GM12878 (cell line): ENCODE measurements around the gene CTSE. TPM values are rescaled to one million over a fixed set of nuclear protein-coding genes. Genes with fewer than 3 reads are reported as not detected.

Experiments used
- ATAC-seq: fragments of 200-7000 bp; cut with Tn5 transposase; 3 replicates; pipeline ENCODE4 v1.9.1; 2020; ENCODE audit warnings: mild to moderate bottlenecking, moderate library complexity
- BruUV-seq: library from RNA; stranded (reverse); fragments of 400-500 nt; replicated peaks from 2 replicates; lab custom pipeline; 2021; lab: Mats Ljungman, UMichigan
- CTCF ChIA-PET: fragments of 300-600 bp; sonication (Branson Sonifier 250); formaldehyde crosslinking; extraction: SDS; loops from one replicate; lab custom pipeline; 2021; ENCODE audit warnings: inconsistent platforms; lab: Yijun Ruan, JAX
- POLR2A ChIA-PET: fragments of 350-600 bp; formaldehyde crosslinking; extraction: SDS; loops from one replicate; lab custom pipeline; 2021; ENCODE audit warnings: inconsistent platforms; lab: Charles Lee
- RAD21 ChIA-PET: fragments of 300-600 bp; sonication (Branson Sonifier 250); formaldehyde crosslinking; loops from one replicate; lab custom pipeline; 2023; ENCODE audit warnings: antibody characterized with exemption; ENCODE audit not compliant: unreplicated experiment; lab: Charles Lee
- SMC1A ChIA-PET: fragments of 300-600 bp; sonication (Branson Sonifier 250); formaldehyde crosslinking; loops from one replicate; lab custom pipeline; 2023; ENCODE audit not compliant: unreplicated experiment, uncharacterized antibody; lab: Charles Lee
- DNase-seq: peaks from one replicate; pipeline ENCODE4 v3.0.0-alpha.2; 2011; ENCODE audit warnings: low read depth, low spot score
- FAIRE-seq: peaks from 3 replicates; lab custom pipeline; 2011; peaks lifted over from hg19 to GRCh38; lab: Jason Lieb, UNC
- H2AFZ ChIP-seq: 2 replicates; pipeline ENCODE4 v1.6.0; 2011; ENCODE audit warnings: low read depth, low read length, control low read depth; ENCODE audit not compliant: control insufficient read depth
- H3K27ac ChIP-seq: 2 replicates; pipeline ENCODE4 v1.5.1; 2011; ENCODE audit warnings: control low read depth; ENCODE audit not compliant: control insufficient read depth, insufficient read depth
- H3K27me3 ChIP-seq, 2 experiments: replicated peaks in 1 of 2; 2 replicates each; pipeline versions ENCODE4 v1.6.0 to v1.6.1; 2011; ENCODE audit warnings: low read length in 1 of 2; ENCODE audit not compliant: control insufficient read depth in 2 of 2, insufficient read depth in 2 of 2
- H3K36me3 ChIP-seq, 2 experiments: 2 replicates each; pipeline ENCODE4 v1.5.1; 2011; ENCODE audit warnings: low read length in 1 of 2; ENCODE audit not compliant: control insufficient read depth in 2 of 2, insufficient read depth in 2 of 2
- H3K4me1 ChIP-seq: 2 replicates; pipeline ENCODE4 v1.6.1; 2011; ENCODE audit warnings: mild to moderate bottlenecking, low read length, moderate library complexity, mixed read lengths; ENCODE audit not compliant: control insufficient read depth, insufficient read depth
- H3K4me2 ChIP-seq: 2 replicates; pipeline ENCODE4 v1.6.0; 2011; ENCODE audit warnings: control low read depth; ENCODE audit not compliant: control insufficient read depth, insufficient read depth
- H3K4me3 ChIP-seq: fragments of 200-600 bp; sonication (generic); 2 replicates; pipeline ENCODE4 v1.5.1; 2016
- H3K79me2 ChIP-seq: 2 replicates; pipeline ENCODE4 v1.6.0; 2011; ENCODE audit warnings: low read length; ENCODE audit not compliant: control insufficient read depth, insufficient read depth
- H3K9ac ChIP-seq: 2 replicates; pipeline ENCODE4 v1.8.0; 2011; ENCODE audit warnings: low read length, control low read depth, mixed read lengths; ENCODE audit not compliant: control insufficient read depth, insufficient read depth
- H3K9me3 ChIP-seq: replicated peaks from 3 replicates; pipeline ENCODE4 v1.5.1; 2011; ENCODE audit warnings: mild to moderate bottlenecking, low read length; ENCODE audit not compliant: control insufficient read depth, insufficient read depth
- H4K20me1 ChIP-seq: 2 replicates; pipeline ENCODE4 v1.6.0; 2011; ENCODE audit not compliant: control insufficient read depth, insufficient read depth
- CEBPZ ChIP-seq: fragments of 150-350 bp; IDR thresholded peaks from 2 replicates; pipeline ENCODE4 v1.6.1; 2016; ENCODE audit warnings: low read depth, low read length
- CHD1 ChIP-seq: IDR thresholded peaks from 2 replicates; pipeline ENCODE4 v1.6.1; 2012; ENCODE audit warnings: low read depth, low read length, improper control_type of control experiment
- GATAD2B ChIP-seq: fragments of 450-650 bp; conservative IDR thresholded peaks from 2 replicates; pipeline ENCODE4 v1.6.1; 2017; ENCODE audit warnings: low read depth, mild to moderate bottlenecking, moderate library complexity
- IRF4 ChIP-seq: IDR thresholded peaks from 2 replicates; pipeline ENCODE4 v1.6.1; 2011; ENCODE audit warnings: low read depth, low read length
- NBN ChIP-seq: fragments of 450-650 bp; IDR thresholded peaks from 2 replicates; pipeline ENCODE4 v1.6.1; 2016
- NR2C1 ChIP-seq: fragments of 450-650 bp; IDR thresholded peaks from 2 replicates; pipeline ENCODE4 v1.6.1; 2017; ENCODE audit warnings: antibody characterized with exemption, mild to moderate bottlenecking, moderate library complexity
- SMAD1 ChIP-seq: fragments of 450-650 bp; IDR thresholded peaks from 2 replicates; pipeline ENCODE4 v1.6.1; 2018; ENCODE audit warnings: mild to moderate bottlenecking, low read depth; ENCODE audit not compliant: partially characterized antibody
- SREBF2 ChIP-seq: IDR thresholded peaks from 2 replicates; pipeline ENCODE4 v1.6.1; 2012; ENCODE audit warnings: mild to moderate bottlenecking, low read length
- ZNF384 ChIP-seq: IDR thresholded peaks from 2 replicates; pipeline ENCODE4 v1.6.1; 2012; ENCODE audit warnings: low read depth, mild to moderate bottlenecking, low read length, improper control_type of control experiment, borderline replicate concordance
- WGBS: methylation state at CpG from one replicate; pipeline ENCODE4 v1.1.6; 2016; ENCODE audit warnings: low lambda C conversion rate; ENCODE audit not compliant: insufficient replicate concordance, insufficient coverage; ENCODE audit errors: missing lambda C conversion rate; 5-methylcytosine and 5-hydroxymethylcytosine counted together
- in situ Hi-C: fragments of 300-500 bp; cut with MboI; formaldehyde crosslinking; loops from 9 replicates; pipeline ENCODE4 v1.14.3; 2018; ENCODE audit warnings: mixed read lengths
- intact Hi-C: fragments of 100-400 bp; cut with micrococcal nuclease; formaldehyde crosslinking; loops from one replicate; pipeline ENCODE4 v1.14.2; 2022; ENCODE audit not compliant: unreplicated experiment
- polyA plus RNA-seq, 11 experiments: library from polyadenylated mRNA; depleted of rRNA in 4 of 11; unstranded in 6 of 11; stranded (reverse) in 5 of 11; fragments of >200 nt; fragmentation: Nextera tagmentation in 4 of 11; fragmentation: Illumina TruSeq in 1 of 11; extraction: Ambion mirVana in 4 of 11; extraction: Trizol in 1 of 11; gene quantifications; 1 replicate in 1 of 11; 2 replicates in 10 of 11; pipeline versions ENCODE4 v1.2.1 to v1.2.3, GENCODE V29; 2011 to 2016; ENCODE audit warnings: inconsistent platforms in 2 of 11, missing spikeins in 2 of 11, low read depth in 1 of 11
- total RNA-seq, 4 experiments: library from RNA; depleted of rRNA in 3 of 4; stranded (reverse); fragments of >200 nt in 3 of 4; fragmentation: Illumina TruSeq in 1 of 4; extraction: Trizol in 1 of 4; gene quantifications; 2 replicates each; pipeline versions ENCODE4 v1.2.1 to v1.2.3, GENCODE V29; 2013 to 2021

Gene CTSE
- total and polyA plus RNA-seq, 10 of the 15 experiments (the other 5 are each of a cell fraction or from before 2014, with no cell fraction given): 0.26 TPM; not detected in 9

GRCh38 chr1:205994346-205994745, 29.3 kb downstream of the CTSE start:
- Histone ChIP-seq H3K4me1 (no peaks in the 10 kb centered on the region), H4K20me1 (no peaks in the 10 kb centered on the region), H3K9ac (no peak overlapping the region), H3K79me2 (no peaks in the 10 kb centered on the region), H3K4me2 (no peak overlapping the region), H3K27me3 (peaks cover 4 to 6% of the 10 kb centered on the region in 2 experiments), H3K36me3 (no peaks in the 10 kb centered on the region), H3K9me3 (no peaks in the 10 kb centered on the region; the same call in 2 of the 3 replicates), H2AFZ (no peak overlapping the region), H3K4me3 (no peak overlapping the region), H3K27ac (no peak overlapping the region)
- 35% methylated on average over 4 of the region's 4 CpGs for WGBS
- BruUV-seq: no TSS peak
- intact Hi-C loops: no loop called here
- POLR2A ChIA-PET: no interaction called here
- RAD21 ChIA-PET: no interaction called here
- ATAC-seq (no peak), FAIRE-seq (no peak), DNase-seq (no peak)
- TF ChIP-seq CHD1 (no peak), SMAD1 (no peak), SREBF2 (no peak), ZNF384 (no peak), NBN (no peak), GATAD2B (no peak), CEBPZ (no peak), IRF4 (no peak), NR2C1 (no peak)
- SMC1A ChIA-PET: interaction anchor here (1.2 to 1.3 kb wide), 2 partner anchors 112 to 118 kb away, joined by 3 to 5 read pairs; no protein-coding TSS in a partner anchor
- in situ Hi-C loops: no loop called here
- CTCF ChIA-PET: interaction anchor here (0.7 to 1.4 kb wide), 3 partner anchors 17 to 202 kb away, joined by 3 to 4 read pairs (median 3); no protein-coding TSS in a partner anchor
